HG03066 (cell line): Measurements from ENCODE around the gene RETREG1.
"Not testable (repeated sequence)": the region's sequence is repeated elsewhere in the genome, so short reads cannot be mapped to it uniquely, and the experiment has no call there.

Source experiments
- ATAC-seq: cut with Tn5 transposase; IDR thresholded peaks from one replicate; pipeline ENCODE4 v1.9.1; 2021; ENCODE audit warnings: low read depth; ENCODE audit not compliant: unreplicated experiment

The RETREG1 gene

GRCh38 chr5:16558984-16559629 lies 57.7 kb downstream of the RETREG1 start:
- no peak for ATAC-seq

- ATAC-seq, result no peak
Measured at GRCh38 chr5:16557477-16557876, 59.3 kb downstream of the RETREG1 start.

GRCh38 chr5:16554110-16554509 lies 62.7 kb downstream of the RETREG1 start:
- no peak for ATAC-seq

GRCh38 chr5:16552666-16553343 lies 64.0 kb downstream of the RETREG1 start:
- peak; percentile 84 for ATAC-seq

GRCh38 chr5:16551628-16552027 lies 65.2 kb downstream of the RETREG1 start:
- no peak for ATAC-seq

GRCh38 chr5:16550316-16550952 lies 66.4 kb downstream of the RETREG1 start:
- peak; percentile 51 for ATAC-seq

GRCh38 chr5:16549491-16550206 lies 67.1 kb downstream of the RETREG1 start:
- ATAC-seq, result no peak

- no peak for ATAC-seq
Measured at GRCh38 chr5:16548812-16549211, 68.0 kb downstream of the RETREG1 start.

- no peak for ATAC-seq
Measured at GRCh38 chr5:16548115-16548514, 68.7 kb downstream of the RETREG1 start.

GRCh38 chr5:16547200-16547842 lies 69.5 kb downstream of the RETREG1 start:
- ATAC-seq, result no peak

- ATAC-seq, result no peak
Measured at GRCh38 chr5:16546732-16547131, 70.1 kb downstream of the RETREG1 start.

- ATAC-seq, result no peak
Measured at GRCh38 chr5:16544607-16545374, 72.0 kb downstream of the RETREG1 start.

- ATAC-seq, result not testable (repeated sequence)
Measured at GRCh38 chr5:16543206-16543605, 73.6 kb downstream of the RETREG1 start.

GRCh38 chr5:16542236-16542635 lies 74.6 kb downstream of the RETREG1 start:
- ATAC-seq, result no peak

- ATAC-seq, result not testable (repeated sequence)
Measured at GRCh38 chr5:16541592-16541991, 75.2 kb downstream of the RETREG1 start.

GRCh38 chr5:16540421-16540820 lies 76.4 kb downstream of the RETREG1 start:
- ATAC-seq, result no peak

GRCh38 chr5:16539169-16539666 lies 77.6 kb downstream of the RETREG1 start:
- no peak for ATAC-seq

- ATAC-seq, result no peak
Measured at GRCh38 chr5:16538006-16538405, 78.8 kb downstream of the RETREG1 start.

- no peak for ATAC-seq
Measured at GRCh38 chr5:16536818-16537217, 80.0 kb downstream of the RETREG1 start.

GRCh38 chr5:16536246-16536645 lies 80.6 kb downstream of the RETREG1 start:
- ATAC-seq, result no peak
